Adrenal gland (tissue), 5 donors: ENCODE data around the gene AFTPH.

Source experiments
- CTCF ChIP-seq, 6 experiments: fragments of 450-650 bp in 4 of 6; fragments of 200-600 bp in 2 of 6; sonication (generic) in 1 of 6; IDR thresholded peaks; 1 replicate in 5 of 6; 2 replicates in 1 of 6; pipeline versions ENCODE4 v1.5.1 to v1.8.0; 2016 to 2021; ENCODE audit warnings: antibody characterized with exemption in 6 of 6, mild to moderate bottlenecking in 2 of 6, moderate library complexity in 1 of 6
- POLR2A ChIP-seq, 2 donors: fragments of 450-650 bp; IDR thresholded peaks; one replicate each; pipeline ENCODE4 v1.6.1; 2017; ENCODE audit warnings: antibody characterized with exemption in 2 of 2, mild to moderate bottlenecking in 2 of 2, moderate library complexity in 1 of 2
- donor health status: DM: no; HTN: no; CAD: no.

GRCh38 chr2:64638502-64639120 lies 114.5 kb downstream of the AFTPH start:
- TF ChIP-seq CTCF (IDR thresholded peaks at IDR 0.05) (no peak), POLR2A (IDR thresholded peaks at IDR 0.05) (no peak)
